ENCODE data around the gene ARHGAP32. TPM values are rescaled to one million over a fixed set of nuclear protein-coding genes. Genes with fewer than 3 reads are reported as not detected.

Gene ARHGAP32
- polyA plus RNA-seq, 1 donor from 2014 or later, result 12.0 TPM

DNA sequence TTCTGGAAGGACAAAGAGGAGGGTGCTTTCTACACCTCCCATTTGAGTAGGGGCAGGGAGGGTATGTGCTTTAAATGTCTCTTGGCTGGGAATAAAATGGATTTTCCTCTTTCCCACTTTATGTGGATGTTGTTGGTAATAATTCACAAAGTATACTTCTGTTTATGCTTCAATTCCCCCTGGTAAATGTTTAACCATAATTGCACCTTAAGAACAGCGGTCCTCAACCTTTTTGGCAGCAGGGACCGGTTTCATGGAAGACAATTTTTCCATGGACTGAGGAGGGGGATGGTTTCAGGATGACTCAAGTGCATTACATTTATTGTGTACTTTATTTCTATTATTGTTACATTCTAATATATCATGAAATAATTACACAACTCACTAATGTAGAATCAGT is 245.5 kb downstream of the ARHGAP32 start:
- Histone ChIP-seq H3K79me2 (replicated peaks; ENCODE audit: insufficient read depth, low read length) (no peaks in the 10 kb centered on the region), H3K9ac (ENCODE audit: low read length) (no peak overlapping the region), H3K9me2 (ENCODE audit: insufficient read depth, low read length) (no peaks in the 10 kb centered on the region), H3K27me3 (ENCODE audit: insufficient read depth, low read depth, low read length) (no peaks in the 10 kb centered on the region), H3K27ac (ENCODE audit: low read length) (no peak overlapping the region), H3F3A (ENCODE audit: insufficient read depth, low read length, poor library complexity, severe bottlenecking) (no peaks in the 10 kb centered on the region), H3K9me3 (ENCODE audit: low read length) (no peaks in the 10 kb centered on the region), H2AFZ (ENCODE audit: low read depth, low read length) (no peak overlapping the region), H4K20me1 (ENCODE audit: insufficient read depth) (no peaks in the 10 kb centered on the region), H3K4me3 (ENCODE audit: low read length) (no peak overlapping the region), H3K4me2 (ENCODE audit: low read length) (no peak overlapping the region), H3K36me3 (ENCODE audit: insufficient read depth, low read length) (no peaks in the 10 kb centered on the region)
- TF ChIP-seq EZH2 (IDR thresholded peaks at IDR 0.05; ENCODE audit: borderline replicate concordance, insufficient read depth, low read length, poor library complexity, severe bottlenecking) (no peak), POLR2AphosphoS5 (IDR thresholded peaks at IDR 0.05) (no peak), EP300 (conservative IDR thresholded peaks at IDR 0.05; ENCODE audit: poor library complexity, severe bottlenecking) (no peak), MXI1 (conservative IDR thresholded peaks at IDR 0.05; ENCODE audit: poor library complexity, severe bottlenecking) (no peak), TAF1 (IDR thresholded peaks at IDR 0.05; ENCODE audit: low read depth) (no peak), RAD21 (conservative IDR thresholded peaks at IDR 0.05) (no peak), SMC3 (conservative IDR thresholded peaks at IDR 0.05; ENCODE audit: poor library complexity) (no peak)
- TF ChIP-seq, protein P1, sequence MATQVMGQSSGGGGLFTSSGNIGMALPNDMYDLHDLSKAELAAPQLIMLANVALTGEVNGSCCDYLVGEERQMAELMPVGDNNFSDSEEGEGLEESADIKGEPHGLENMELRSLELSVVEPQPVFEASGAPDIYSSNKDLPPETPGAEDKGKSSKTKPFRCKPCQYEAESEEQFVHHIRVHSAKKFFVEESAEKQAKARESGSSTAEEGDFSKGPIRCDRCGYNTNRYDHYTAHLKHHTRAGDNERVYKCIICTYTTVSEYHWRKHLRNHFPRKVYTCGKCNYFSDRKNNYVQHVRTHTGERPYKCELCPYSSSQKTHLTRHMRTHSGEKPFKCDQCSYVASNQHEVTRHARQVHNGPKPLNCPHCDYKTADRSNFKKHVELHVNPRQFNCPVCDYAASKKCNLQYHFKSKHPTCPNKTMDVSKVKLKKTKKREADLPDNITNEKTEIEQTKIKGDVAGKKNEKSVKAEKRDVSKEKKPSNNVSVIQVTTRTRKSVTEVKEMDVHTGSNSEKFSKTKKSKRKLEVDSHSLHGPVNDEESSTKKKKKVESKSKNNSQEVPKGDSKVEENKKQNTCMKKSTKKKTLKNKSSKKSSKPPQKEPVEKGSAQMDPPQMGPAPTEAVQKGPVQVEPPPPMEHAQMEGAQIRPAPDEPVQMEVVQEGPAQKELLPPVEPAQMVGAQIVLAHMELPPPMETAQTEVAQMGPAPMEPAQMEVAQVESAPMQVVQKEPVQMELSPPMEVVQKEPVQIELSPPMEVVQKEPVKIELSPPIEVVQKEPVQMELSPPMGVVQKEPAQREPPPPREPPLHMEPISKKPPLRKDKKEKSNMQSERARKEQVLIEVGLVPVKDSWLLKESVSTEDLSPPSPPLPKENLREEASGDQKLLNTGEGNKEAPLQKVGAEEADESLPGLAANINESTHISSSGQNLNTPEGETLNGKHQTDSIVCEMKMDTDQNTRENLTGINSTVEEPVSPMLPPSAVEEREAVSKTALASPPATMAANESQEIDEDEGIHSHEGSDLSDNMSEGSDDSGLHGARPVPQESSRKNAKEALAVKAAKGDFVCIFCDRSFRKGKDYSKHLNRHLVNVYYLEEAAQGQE (IDR thresholded peaks at IDR 0.05; ENCODE audit: borderline replicate concordance), result no peak
- TF ChIP-seq, protein P2, sequence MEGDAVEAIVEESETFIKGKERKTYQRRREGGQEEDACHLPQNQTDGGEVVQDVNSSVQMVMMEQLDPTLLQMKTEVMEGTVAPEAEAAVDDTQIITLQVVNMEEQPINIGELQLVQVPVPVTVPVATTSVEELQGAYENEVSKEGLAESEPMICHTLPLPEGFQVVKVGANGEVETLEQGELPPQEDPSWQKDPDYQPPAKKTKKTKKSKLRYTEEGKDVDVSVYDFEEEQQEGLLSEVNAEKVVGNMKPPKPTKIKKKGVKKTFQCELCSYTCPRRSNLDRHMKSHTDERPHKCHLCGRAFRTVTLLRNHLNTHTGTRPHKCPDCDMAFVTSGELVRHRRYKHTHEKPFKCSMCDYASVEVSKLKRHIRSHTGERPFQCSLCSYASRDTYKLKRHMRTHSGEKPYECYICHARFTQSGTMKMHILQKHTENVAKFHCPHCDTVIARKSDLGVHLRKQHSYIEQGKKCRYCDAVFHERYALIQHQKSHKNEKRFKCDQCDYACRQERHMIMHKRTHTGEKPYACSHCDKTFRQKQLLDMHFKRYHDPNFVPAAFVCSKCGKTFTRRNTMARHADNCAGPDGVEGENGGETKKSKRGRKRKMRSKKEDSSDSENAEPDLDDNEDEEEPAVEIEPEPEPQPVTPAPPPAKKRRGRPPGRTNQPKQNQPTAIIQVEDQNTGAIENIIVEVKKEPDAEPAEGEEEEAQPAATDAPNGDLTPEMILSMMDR (IDR thresholded peaks at IDR 0.05; ENCODE audit: poor library complexity, severe bottlenecking), result no peak

DNA sequence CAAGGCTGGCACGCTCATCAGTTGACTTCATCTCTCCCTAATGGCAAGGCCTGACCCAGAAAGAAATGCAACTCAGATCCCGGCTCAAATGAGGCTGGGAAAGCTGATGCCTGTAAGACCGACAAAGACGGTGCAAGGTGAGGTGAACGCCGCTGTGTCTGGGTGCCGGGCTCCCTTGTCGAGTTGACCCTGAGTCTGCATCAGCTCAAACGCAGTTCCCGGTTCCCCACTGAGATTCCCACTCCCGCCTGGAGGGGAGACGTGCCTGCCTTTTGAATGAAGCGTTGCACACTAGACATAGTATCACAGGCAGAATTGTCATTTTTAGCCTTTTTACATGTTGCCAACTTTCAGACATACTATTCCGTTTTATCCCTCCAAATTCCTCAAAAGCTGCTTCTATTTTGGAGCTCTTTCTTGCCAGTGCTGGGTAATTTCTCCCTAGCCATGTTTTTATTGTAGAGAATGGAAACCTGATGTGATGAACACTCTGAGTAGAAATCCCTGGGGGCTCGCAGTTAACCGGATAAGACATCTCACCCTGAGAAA is 248.6 kb downstream of the ARHGAP32 start:
- H3K36me3 ChIP-seq (ENCODE audit: insufficient read depth, low read length), result no peaks in the 10 kb centered on the region
- H4K20me1 ChIP-seq (ENCODE audit: insufficient read depth), result no peaks in the 10 kb centered on the region
- H3K27ac ChIP-seq (ENCODE audit: low read length), result no peak overlapping the region
- no peaks in the 10 kb centered on the region for H3K9me2 ChIP-seq (ENCODE audit: insufficient read depth, low read length)
- H3K27me3 ChIP-seq (ENCODE audit: insufficient read depth, low read depth, low read length), result no peaks in the 10 kb centered on the region
- H3K79me2 ChIP-seq (replicated peaks; ENCODE audit: insufficient read depth, low read length), result no peaks in the 10 kb centered on the region
- no peaks in the 10 kb centered on the region for H3K9me3 ChIP-seq (ENCODE audit: low read length)
- H3K4me3 ChIP-seq (ENCODE audit: low read length), result no peak overlapping the region
- H3F3A ChIP-seq (ENCODE audit: insufficient read depth, low read length, poor library complexity, severe bottlenecking), result no peaks in the 10 kb centered on the region
- no peak overlapping the region for H2AFZ ChIP-seq (ENCODE audit: low read depth, low read length)
- TF ChIP-seq, protein P1 (IDR thresholded peaks at IDR 0.05; ENCODE audit: borderline replicate concordance), result peak; percentile 37
- TF ChIP-seq POLR2AphosphoS5 (IDR thresholded peaks at IDR 0.05) (no peak), TAF1 (IDR thresholded peaks at IDR 0.05; ENCODE audit: low read depth) (no peak)
- H3K4me2 ChIP-seq (ENCODE audit: low read length), result no peak overlapping the region
- H3K9ac ChIP-seq (ENCODE audit: low read length), result no peak overlapping the region
